Stimulated activated CD4-positive, alpha-beta T cell treated with anti-CD3 and anti-CD28 coated beads, Interleukin-1b, Interleukin-23, amount 100 ng/mL, for 4 hours (primary cell): ENCODE results near the gene TOR1A.
A peak's percentile ranks its signal among the peaks of the same experiment; 100 is the strongest.

Source experiments
- DNase-seq, 2 donors: peaks; one replicate each; pipeline ENCODE4 v3.0.0-alpha.2; 2020; ENCODE audit warnings: low read depth in 2 of 2

The TOR1A gene

GRCh38 chr9:129852579-129852978 is 28.6 kb upstream of the TOR1A start:
- no peak for DNase-seq

DNA sequence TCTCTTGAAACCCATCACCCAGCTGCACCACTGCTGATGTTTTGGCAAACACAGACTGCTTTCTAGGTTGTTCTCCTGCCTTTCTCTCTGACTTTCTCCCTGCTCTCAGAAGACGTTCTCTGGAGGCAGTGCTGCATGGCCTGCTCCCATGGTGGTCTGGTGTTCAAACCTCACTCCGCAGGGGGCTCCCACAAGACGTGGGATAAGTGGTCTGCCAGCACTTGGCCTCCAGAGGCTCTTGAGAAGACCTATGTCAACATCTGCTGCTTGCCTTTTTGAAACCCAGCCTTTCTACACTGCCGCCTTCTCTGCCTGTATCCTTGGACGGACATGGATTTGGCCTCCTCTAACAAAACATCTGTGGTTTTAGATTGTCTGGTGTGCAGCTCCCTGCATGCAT is 27.9 kb upstream of the TOR1A start:
- DNase-seq, result no peak

DNA sequence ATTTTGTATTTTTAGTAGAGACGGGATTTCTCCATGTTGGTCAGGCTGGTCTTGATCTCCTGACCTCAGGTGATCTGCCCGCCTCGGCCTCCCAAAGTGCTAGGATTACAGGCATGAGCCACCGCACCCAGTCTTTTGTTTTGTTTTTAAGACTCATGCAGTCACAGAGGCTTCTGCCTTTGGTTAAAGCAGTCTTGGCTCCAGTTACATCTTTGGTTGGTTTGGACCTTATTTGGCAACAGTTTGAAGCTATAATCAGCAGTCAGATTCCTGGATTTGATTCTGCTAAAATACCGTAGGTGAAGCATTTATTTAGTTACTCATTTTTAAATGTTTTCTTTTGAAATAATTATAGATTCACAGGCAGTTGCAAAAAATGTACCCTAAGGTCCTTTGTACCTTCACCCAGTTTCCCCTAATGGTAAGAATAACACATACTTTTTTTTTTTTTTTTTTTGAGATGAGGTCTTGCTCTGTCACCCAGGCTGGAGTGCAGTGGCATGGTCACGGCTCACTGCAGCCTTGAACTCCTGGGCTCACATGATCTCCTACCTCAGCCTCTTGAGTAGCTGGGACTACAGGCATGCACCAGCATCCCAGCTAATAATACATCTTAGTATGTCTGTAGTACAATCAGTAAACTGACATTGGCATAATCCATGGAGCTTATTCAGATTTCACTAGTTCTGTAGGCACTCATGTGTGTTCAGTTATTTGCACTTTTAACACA is 27.1 kb upstream of the TOR1A start:
- no peak for DNase-seq

DNA sequence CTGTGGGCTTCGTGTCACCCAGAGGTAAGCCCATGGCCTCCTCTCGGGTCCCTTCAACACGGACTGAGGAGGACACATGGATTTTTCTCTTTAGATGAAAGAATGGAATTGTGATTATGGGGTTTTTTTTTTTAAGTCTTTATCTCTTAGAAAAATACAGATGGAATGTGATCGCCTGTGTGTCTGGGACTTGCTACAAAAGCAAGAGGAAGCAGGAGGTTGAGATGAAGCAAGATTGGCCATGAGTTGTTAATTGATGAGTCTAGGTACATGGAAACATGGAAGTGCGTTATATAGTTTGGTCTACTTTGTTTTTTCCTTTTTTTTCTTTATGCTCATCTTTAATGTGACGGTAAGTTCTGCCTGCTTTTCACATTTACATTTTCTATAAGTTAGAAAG is 26.0 kb upstream of the TOR1A start:
- no peak for DNase-seq

GRCh38 chr9:129848712-129849441 is 24.9 kb upstream of the TOR1A start:
- no peak for DNase-seq

DNA sequence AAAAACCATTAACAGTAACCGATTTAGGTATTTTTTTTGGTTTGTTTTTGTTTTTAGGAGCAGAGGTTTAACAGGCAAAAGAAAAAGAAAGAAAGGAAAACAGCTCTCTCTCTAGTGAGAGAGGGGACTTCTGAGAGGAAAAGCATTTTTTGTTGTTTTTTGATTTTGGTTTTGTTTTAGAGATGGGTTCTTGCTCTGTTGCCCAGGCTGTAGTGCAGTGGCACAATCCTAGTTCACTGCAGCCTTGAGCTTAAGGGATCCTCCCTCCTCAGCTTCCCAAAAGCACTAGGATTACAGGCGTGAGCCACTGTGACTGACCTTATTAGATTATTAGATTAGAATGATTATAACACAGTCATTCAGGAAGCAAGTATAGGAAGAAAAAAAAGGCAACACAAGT is 21.4 kb upstream of the TOR1A start:
- DNase-seq, result no peak

DNA sequence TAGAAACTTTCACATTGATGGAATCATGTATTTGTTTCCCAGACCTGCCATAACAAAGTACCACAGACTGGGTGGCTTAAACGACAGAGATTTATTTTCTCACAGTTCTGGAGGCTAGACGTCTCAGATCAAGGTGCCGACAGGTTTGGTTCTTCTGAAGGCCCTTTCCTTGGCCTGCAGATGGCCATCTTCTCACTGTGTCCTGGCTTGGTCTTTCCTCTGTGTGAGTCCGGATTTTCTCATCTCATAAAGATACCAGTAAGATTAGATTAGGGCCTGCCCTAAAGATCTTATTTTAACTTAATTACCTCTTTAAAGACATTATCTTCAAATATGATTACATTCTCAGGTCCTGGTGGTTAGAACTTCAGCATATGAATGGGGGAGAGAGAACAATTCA is 17.1 kb upstream of the TOR1A start:
- no peak for DNase-seq

GRCh38 chr9:129840034-129840433 is 16.1 kb upstream of the TOR1A start:
- DNase-seq, result no peak

DNA sequence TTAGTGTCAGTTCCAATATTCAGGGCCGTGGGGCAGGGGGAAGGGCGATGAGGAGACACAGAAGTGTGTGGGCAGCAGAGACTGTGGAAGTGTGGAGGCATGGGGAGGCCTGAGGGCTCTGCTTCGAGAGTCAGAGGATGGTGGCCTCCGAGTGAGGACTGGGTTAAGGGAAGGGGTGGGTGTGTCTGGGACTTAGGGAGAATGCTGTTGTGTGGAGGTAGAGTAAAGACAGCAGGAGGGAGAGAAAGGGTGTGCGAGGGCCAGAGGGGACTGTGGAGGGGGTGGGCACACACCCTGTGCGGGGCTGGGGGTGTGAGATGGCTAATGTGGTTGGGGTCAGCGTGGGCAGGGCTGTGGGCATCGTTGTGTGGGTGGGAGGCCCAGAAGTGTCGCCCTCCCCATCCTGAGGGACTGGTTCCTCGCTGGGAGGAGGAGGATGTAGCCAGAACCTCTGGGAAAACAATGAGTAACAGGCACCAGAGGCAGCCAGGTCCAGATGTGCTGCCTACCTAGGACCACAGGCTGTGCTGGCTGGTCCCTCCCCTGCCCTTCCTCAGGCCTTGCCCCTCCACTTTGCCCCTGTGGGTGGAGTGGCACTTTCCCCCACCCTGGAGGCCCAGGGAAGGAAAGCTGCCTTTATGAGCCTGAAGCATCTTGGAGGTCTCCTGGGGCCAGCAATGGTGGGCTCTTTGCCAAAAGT is 15.5 kb upstream of the TOR1A start:
- no peak for DNase-seq

GRCh38 chr9:129838707-129839259 is 14.8 kb upstream of the TOR1A start:
- DNase-seq, result no peak

- peak in 1 of 2 donors; percentile 46 for DNase-seq
Observed at GRCh38 chr9:129836311-129837007, 12.5 kb upstream of the TOR1A start.

- DNase-seq, result no peak
Observed at GRCh38 chr9:129835860-129836223, 11.9 kb upstream of the TOR1A start.

- peak; percentile 95 to 98 for DNase-seq
Observed at GRCh38 chr9:129835128-129835859, 11.4 kb upstream of the TOR1A start, which contains the start of the genes C9orf78 and USP20. Gene C9orf78, minus strand, starts transcription at chr9:129835275. Its CDS starts 54 bp downstream, at chr9:129835221. Gene USP20, plus strand, starts transcription at chr9:129835458. Its CDS starts 17,098 bp downstream, at chr9:129852556.

DNA sequence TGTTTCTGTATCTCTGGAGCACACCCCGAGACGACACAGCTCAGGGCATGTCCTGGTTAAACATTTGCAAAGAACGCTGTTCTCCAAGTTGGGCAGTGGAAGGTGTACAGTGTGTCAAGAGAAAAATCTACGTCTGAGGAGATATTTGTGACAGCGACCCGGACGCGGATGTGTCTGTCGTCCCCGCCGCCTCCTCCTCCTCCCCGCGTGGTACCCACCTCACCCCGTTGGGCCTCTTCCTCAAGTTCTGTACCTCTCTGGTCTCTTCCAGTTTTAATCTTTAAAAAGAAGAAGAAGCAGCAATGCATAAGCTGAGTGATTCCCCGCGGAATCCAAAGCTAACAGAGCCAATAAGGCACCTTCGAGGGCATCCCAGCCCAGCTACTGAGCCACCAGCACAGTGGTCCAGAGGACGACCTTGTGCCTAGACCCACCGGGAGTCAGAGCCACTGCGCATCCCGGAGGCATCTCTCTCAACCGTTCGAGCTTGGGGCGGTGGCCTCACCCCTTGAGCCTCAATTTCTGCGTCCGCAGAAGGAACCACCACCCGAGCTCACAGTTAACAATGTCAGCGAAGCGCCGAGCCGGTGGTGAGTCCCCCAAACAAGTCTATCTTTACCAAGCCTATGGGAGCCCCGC is 10.7 kb upstream of the TOR1A start:
- peak in 1 of 2 donors; percentile 32 for DNase-seq

DNA sequence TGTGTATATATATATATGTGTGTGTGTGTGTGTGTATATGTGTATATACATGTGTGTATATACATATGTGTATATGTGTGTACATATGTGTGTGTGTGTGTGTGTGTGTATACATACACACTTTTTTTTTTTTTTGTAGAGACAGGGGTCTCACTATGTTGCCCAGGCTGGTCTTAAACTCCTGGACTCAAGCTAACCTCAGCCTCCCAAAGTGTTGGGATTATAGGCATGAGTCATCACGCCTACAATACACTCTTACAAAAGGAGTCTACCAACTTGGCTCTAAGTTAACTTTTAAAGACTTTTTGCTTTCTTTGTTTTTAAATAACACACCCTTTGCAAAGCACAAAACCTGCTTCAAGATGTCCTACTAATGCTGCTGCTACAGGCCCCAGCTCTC is 9.0 kb upstream of the TOR1A start:
- no peak for DNase-seq

GRCh38 chr9:129828969-129829368 is 5.0 kb upstream of the TOR1A start:
- DNase-seq, result no peak

DNA sequence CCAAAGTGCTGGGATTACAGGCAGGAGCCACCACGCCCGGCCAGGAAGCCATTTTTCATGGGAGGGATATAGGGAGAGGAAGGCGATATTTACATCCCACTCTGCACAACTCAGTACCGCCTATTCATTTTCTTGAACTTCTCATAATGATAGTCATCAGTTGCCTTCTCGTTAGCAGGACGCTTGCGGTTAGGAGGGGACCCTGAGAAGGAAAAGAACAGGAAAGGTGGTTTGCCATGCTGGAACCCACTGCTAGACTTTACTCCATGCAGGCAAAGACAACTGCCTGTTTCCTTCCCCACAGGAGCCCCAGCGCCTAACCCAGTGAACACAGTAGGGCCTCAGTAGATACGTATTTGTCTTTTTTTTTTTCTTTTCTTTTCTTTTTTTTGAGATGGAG is 4.1 kb upstream of the TOR1A start:
- DNase-seq, result no peak

GRCh38 chr9:129826759-129827158 is 2.8 kb upstream of the TOR1A start:
- DNase-seq, result no peak

- DNase-seq, result no peak
Observed at GRCh38 chr9:129826344-129826743, 2.4 kb upstream of the TOR1A start.

GRCh38 chr9:129823542-129823934 is 398 bp downstream of the TOR1A start:
- no peak for DNase-seq
